CD4-positive, alpha-beta T cell treated with Interleukin-6 for 4 hours (primary cell): ENCODE results near the gene FXYD7.

Experiments used
- DNase-seq: peaks from one replicate; pipeline ENCODE4 v3.0.0-alpha.2; 2020; ENCODE audit warnings: mixed read lengths

The FXYD7 gene

DNA sequence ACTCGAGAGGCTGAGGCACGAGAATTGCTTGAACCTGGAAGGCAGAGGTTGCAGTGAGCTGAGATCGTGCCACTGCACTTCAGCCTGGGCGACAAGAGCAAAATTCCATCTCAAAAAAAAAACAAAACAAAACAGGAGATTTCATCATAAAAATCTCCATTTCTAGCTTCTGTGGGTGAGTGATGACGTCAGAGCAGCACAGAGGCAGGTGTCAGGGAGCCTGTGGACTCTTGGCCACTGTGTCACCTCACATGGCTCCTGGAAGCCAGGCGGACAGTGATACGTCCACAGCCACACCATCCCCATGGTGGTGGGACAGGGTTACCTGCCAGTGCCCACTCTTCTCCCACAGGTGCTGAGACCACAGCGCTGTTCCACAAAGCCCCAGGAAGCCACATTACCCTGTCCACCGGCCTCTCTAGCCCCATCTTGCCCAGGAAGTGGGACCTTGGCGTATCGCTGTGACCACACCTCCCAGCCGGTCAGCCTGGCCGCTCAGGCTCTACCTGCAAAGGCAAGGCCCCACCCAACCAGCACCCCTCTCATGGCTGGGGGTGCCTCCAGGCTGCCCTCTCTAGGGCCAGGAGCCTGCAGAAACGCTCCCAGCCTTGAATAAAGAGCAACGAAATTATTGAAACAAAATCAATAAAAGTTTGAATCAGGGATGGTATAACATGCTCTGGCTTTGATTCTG, 29.9 kb upstream of the FXYD7 start:
- no peak for DNase-seq

- DNase-seq = peak; percentile 74
These were observed 28.5 kb upstream of the FXYD7 start for GRCh38 chr19:35114353-35115176.

GRCh38 chr19:35115177-35115951, 27.7 kb upstream of the FXYD7 start, which contains the start of gene FXYD3:
Gene FXYD3 (plus strand): TSS chr19:35115823. CDS start chr19:35119377, 3,554 bp downstream.
- DNase-seq = no peak

DNA sequence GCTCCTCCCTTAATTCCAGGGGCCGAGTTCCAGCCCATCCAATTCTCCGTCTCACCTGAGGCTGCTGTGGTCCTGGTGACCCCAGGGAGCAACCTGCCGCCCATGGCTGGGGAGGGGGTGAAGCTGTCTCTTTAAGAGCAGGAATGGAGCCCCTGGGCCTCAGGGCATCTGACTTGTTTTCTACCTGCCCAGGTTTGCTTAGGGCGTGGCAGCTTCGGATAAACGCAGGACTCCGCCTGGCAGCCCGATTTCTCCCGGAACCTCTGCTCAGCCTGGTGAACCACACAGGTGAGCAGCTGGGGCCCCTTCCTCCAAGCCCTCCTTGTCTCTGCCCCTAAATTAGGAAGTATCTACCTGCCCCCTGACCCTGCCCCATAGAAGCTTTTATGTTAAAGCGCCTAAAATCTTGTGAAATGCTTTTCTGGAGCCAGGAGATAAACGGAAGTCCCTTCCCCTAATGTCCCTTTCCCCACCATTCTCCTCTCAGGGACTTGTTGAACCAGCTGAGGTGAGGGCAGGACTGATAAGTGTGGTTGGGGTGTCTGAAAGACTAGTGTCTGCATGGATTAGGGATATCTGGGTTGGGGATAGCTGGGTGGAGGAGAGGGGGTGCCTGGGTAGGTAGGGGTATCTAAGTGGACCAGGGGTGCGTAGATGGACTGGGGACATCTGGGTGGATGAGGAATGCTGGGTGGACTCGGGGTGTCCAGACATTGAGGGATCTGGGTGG, 26.8 kb upstream of the FXYD7 start:
- no peak for DNase-seq

DNA sequence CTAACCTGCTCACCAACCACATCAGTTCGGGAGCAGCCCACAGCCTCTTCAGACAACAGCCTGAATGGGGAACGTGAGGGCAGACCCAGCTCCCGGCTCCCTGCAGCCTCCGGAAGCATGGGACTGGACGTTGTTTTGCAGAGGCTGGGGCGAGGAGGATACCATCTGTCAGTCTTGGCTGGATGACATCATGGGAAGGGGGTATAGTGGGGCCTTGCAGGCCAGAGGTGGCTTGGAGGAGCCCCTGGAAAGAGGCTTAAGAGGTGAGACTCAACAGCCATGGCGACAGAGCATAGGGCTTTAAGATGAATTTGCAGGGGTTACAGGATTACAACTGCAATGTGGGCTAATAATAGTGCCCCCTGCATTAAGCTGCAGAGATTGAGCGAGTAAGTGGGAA, 25.9 kb upstream of the FXYD7 start:
- DNase-seq = no peak

DNA sequence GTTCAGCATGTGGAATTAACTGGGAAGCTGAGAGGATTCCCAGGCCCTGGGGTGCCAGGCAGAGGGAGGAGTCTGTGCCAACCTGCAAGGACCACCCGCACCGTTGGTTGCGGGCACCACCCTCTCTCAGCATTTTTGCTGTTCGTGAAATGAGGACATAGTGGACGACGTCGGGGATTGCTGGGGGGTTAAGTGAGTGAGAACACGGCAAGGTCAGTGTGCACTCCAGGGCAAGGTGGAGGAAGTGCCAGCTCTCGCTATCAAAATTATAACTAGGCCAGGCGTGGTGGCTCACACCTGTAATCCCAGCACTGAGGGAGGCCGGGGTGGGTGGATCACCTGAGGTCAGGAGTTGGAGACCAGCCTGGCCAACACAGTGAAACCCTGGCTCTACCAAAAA, 25.3 kb upstream of the FXYD7 start:
- no peak for DNase-seq

GRCh38 chr19:35118268-35119020, 24.6 kb upstream of the FXYD7 start:
- no peak for DNase-seq

GRCh38 chr19:35119091-35119490, 24.0 kb upstream of the FXYD7 start:
- no peak for DNase-seq

- DNase-seq = no peak
These were observed 23.4 kb upstream of the FXYD7 start for GRCh38 chr19:35119578-35120155.

DNA sequence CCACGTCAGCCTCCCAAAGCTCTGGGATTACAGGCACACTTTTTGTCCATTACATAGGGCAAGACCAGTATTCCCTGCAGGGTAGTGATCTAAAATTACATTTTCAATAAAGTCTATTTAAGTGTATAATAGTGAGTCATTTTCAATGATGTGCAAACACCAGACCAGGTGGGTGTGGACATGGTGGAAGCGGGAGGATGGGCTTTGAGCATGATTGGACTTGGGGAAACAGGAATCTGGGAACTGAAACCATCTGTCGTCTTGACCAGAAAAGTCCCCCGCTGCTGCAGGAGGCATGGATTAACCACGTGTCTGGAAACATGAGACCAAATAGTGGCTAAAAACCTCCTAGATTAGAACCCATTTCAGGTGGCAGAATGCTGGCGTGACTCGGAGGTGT, 22.6 kb upstream of the FXYD7 start:
- no peak for DNase-seq

DNA sequence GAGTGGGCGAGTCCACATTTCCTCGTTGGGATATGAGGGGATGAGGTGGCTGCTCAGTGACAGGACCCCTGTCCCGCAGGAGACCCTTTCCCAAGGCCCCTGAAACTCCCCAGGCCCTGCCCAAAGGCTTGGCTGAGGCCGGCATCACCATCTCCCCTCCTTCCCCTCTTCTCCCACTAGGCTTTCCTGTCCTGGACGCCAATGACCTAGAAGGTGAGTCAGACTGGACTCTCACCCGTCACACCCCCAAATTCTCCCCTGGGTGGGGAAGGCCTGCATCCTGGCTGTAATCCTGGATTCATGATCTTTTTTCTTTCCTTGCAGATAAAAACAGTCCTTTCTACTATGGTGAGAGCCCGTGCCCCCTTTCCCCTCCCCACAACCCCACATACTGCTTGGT, 22.2 kb upstream of the FXYD7 start:
- DNase-seq = no peak

DNA sequence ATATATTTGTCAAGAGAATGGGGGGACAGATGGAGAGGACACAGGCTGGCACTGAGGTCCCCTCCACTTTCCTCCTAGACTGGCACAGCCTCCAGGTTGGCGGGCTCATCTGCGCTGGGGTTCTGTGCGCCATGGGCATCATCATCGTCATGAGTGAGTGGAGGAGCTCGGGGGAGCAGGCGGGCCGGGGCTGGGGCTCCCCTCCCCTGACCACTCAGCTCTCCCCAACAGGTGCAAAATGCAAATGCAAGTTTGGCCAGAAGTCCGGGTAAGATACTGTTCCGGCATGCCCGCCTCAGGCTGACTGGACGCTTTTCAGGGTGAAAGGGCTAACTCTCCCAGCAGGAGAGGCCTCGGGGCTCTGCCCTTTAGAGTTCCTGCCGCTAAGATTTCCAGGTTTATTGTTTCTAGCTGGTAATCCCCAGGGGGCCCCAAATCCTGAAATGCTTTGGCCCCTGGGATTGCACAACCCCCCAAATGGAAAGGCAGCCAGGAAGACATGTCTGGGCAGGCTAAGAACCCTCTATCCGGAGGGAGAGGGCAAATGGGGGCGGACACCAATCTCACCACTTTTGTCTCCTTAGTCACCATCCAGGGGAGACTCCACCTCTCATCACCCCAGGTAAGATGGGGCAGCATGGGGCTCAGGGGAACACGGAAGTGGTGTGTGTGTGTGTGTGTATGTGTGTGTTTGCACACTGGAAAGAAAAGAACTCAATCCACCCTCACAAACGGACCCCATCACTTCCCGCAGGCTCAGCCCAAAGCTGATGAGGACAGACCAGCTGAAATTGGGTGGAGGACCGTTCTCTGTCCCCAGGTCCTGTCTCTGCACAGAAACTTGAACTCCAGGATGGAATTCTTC, 20.1 kb upstream of the FXYD7 start:
- DNase-seq = no peak

- no peak for DNase-seq
These were observed 19.5 kb upstream of the FXYD7 start for GRCh38 chr19:35123573-35123972.

DNA sequence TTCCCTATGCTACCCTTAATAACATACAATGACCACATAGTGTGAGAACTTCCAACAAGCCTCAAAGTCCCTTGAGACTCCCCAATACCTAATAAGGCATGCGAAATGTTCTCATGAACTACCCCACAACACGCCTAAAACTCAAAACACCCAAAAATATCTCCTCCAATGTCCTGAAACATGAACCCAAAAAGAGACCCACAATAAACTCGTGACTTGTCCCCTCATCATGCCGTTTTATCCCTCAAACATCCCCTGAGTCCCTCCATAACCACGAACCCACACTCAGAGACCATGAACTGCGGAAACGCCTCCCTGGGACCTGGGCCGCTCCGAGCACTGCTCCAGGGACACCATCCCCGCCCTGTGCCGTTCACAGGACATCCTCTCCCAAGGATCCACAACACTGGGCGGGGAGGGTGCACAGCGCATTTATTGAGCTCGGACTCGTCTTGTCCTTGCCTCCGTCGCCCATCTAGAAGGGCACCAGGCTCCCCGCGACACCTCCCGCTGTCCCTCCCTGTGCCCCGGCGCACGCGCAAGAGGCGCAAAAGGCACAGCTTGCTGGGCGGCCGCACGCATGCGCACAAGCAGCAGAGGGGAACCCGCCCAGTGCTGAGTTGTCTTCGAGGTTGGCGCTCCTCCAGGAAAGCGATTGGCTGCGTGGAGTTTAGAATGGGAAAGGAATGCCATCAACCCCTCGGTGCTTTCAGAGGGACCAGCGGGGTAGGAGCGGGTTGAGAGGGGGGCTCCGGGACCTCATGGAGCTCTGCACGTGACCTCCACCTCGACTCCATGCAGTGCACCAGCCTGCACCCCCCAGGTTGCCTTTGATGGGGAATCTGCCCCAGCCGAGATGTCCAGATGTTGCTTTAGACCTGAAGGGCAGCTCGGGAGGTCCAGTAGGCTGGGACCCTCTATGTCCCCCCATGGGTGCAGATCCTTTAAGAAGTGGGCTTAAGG, 18.7 kb upstream of the FXYD7 start:
- peak; percentile 90 for DNase-seq

- no peak for DNase-seq
These were observed 17.8 kb upstream of the FXYD7 start for GRCh38 chr19:35125270-35125717.

DNA sequence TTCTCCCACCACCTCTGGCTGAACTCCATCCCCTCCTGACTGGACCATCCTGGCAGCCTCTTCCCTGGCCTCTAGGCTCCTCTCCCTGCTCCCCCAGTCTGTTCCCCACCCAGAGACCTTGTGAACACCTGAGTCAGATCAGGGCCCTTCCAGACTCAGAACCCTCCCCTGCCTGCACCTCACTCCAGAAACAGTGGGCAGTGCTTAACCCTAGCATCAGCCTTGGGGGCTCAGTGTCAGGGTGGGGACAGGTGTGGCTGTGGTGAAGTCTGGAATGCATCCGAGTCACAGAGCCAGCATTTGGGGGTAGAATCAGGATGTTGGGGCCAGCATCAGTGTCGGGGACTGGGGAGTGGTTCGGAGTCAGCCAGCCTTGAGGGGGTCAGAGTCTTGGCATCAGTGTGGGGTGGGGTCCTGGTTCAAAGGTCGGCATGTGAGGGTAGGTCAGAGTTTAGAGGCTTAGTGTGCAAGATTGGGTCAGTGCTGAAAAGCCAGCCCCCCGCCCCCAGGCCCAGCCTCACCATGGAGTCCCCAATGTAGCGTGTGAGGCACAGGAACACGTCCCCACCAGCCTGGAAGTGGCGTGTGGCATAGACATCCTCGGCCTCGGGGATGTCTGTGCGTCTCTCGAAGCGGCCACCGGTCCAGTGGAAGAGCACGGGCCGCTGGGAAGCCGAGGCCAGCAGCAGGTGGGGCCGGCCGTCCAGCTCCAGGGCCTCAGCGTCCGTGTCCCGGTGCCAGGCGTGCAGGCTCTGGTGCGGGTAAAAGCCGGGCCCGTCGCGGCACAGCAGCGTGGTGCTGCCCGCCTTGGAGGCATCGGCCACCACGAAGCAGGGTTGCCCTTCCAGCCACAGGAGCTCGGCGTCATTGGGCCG, 17.1 kb upstream of the FXYD7 start:
- DNase-seq = no peak

GRCh38 chr19:35126624-35126959, 16.5 kb upstream of the FXYD7 start:
- no peak for DNase-seq

DNA sequence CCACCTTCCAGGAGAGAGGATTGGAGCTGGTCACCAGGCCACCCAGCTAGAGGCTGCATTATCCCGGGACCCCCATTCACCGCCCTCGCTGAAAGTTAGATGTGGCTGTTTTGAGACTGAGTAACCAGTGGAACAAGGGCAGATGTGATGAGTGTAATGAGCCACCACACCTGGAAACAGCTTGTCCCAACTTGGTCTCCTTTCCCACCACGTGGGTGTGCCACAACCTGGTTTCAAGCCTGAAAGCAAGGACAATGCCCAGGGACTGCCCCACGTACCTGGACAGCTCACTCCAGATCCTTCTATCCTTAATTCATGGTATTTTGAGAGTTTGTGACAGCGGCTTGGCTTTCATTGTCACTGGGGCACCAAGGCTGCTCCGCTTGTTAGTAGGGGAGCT, 15.2 kb upstream of the FXYD7 start:
- DNase-seq = no peak
